SK-N-MC (cell line): ENCODE data around the gene COL11A1.

ENCODE experiments used
- EZH2 ChIP-seq: fragments of 200-600 bp; sonication (generic); IDR thresholded peaks from one replicate; pipeline ENCODE4 v1.6.1; 2017; ENCODE audit warnings: antibody characterized with exemption
- POLR2AphosphoS5 ChIP-seq: IDR thresholded peaks from 2 replicates; pipeline ENCODE4 v1.6.1; 2012; ENCODE audit warnings: mild to moderate bottlenecking, low read depth, low read length, borderline replicate concordance

- no peak for TF ChIP-seq POLR2AphosphoS5
- no peak for TF ChIP-seq EZH2
These were observed 34.1 kb downstream of the COL11A1 start for GRCh38 chr1:103074224-103074623.
